GM12892 (cell line): Measurements from ENCODE around the gene CDH4.

Source experiments
- POLR2A ChIP-seq: IDR thresholded peaks from 2 replicates; pipeline ENCODE4 v1.6.1; 2011; ENCODE audit warnings: low read depth, low read length, control low read depth
- POLR2AphosphoS5 ChIP-seq: IDR thresholded peaks from 2 replicates; pipeline ENCODE4 v1.6.1; 2011; ENCODE audit warnings: low read depth, low read length, control low read depth

DNA sequence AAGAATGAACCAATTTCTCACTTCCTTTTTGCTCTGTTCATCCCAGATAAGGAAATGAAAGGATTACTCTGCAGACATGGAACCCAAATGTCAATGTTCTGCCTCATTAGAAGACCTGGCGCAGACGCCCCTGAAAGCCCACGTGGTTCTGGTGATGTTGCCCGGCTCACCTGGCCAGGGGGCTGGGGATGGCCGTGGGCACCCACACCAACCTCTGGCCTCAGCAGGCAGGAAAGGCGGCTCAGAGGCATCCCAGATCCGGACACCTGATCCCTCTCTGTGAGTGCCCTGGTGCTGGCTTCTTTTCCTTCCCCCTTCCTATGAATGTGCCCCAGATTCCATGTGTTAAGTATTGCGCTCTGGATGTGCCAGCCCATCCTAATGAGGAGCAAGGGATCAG is 33.6 kb downstream of the CDH4 start:
- TF ChIP-seq POLR2A, result no peak
- no peak for TF ChIP-seq POLR2AphosphoS5
